Measurements from ENCODE around the gene RASSF10. TPM values are rescaled to one million over a fixed set of nuclear protein-coding genes. Genes with fewer than 3 reads are reported as not detected.

Gene RASSF10
- polyA plus RNA-seq, 1 donor from 2014 or later = not detected

- Histone ChIP-seq H4K20me1 (ENCODE audit: insufficient read depth) (no peaks in the 10 kb centered on the region), H3K27me3 (ENCODE audit: insufficient read depth, low read depth, low read length) (no peaks in the 10 kb centered on the region), H3K9ac (ENCODE audit: low read length) (no peak overlapping the region), H3K4me2 (ENCODE audit: low read length) (no peak overlapping the region), H3K36me3 (ENCODE audit: insufficient read depth, low read length) (no peaks in the 10 kb centered on the region), H2AFZ (ENCODE audit: low read depth, low read length) (no peak overlapping the region), H3K79me2 (replicated peaks; ENCODE audit: insufficient read depth, low read length) (no peaks in the 10 kb centered on the region), H3K4me3 (ENCODE audit: low read length) (no peak overlapping the region), H3K9me3 (ENCODE audit: low read length) (peaks cover 3% of the 10 kb centered on the region), H3K9me2 (ENCODE audit: insufficient read depth, low read length) (no peaks in the 10 kb centered on the region), H3K27ac (ENCODE audit: low read length) (no peak overlapping the region), H3F3A (ENCODE audit: insufficient read depth, low read length, poor library complexity, severe bottlenecking) (no peaks in the 10 kb centered on the region)
- no peak for TF ChIP-seq SMC3 (conservative IDR thresholded peaks at IDR 0.05; ENCODE audit: poor library complexity)
- no peak for TF ChIP-seq TAF1 (IDR thresholded peaks at IDR 0.05; ENCODE audit: low read depth)
- TF ChIP-seq EZH2 (IDR thresholded peaks at IDR 0.05; ENCODE audit: borderline replicate concordance, insufficient read depth, low read length, poor library complexity, severe bottlenecking) = no peak
- TF ChIP-seq EP300 (conservative IDR thresholded peaks at IDR 0.05; ENCODE audit: poor library complexity, severe bottlenecking) = no peak
- TF ChIP-seq REST (IDR thresholded peaks at IDR 0.05; ENCODE audit: borderline replicate concordance) = no peak
- TF ChIP-seq MXI1 (conservative IDR thresholded peaks at IDR 0.05; ENCODE audit: poor library complexity, severe bottlenecking) = no peak
- TF ChIP-seq RAD21 (conservative IDR thresholded peaks at IDR 0.05) = no peak
- TF ChIP-seq POLR2AphosphoS5 (IDR thresholded peaks at IDR 0.05) = no peak
Observed at GRCh38 chr11:13054278-13054677, 45.2 kb downstream of the RASSF10 start.

GRCh38 chr11:13055200-13055599 is 46.1 kb downstream of the RASSF10 start:
- Histone ChIP-seq H3F3A (ENCODE audit: insufficient read depth, low read length, poor library complexity, severe bottlenecking) (no peaks in the 10 kb centered on the region), H3K9me2 (ENCODE audit: insufficient read depth, low read length) (no peaks in the 10 kb centered on the region), H3K36me3 (ENCODE audit: insufficient read depth, low read length) (no peaks in the 10 kb centered on the region), H3K9ac (ENCODE audit: low read length) (no peak overlapping the region), H4K20me1 (ENCODE audit: insufficient read depth) (no peaks in the 10 kb centered on the region), H2AFZ (ENCODE audit: low read depth, low read length) (no peak overlapping the region), H3K4me3 (ENCODE audit: low read length) (no peak overlapping the region), H3K9me3 (ENCODE audit: low read length) (peaks cover 3% of the 10 kb centered on the region), H3K4me2 (ENCODE audit: low read length) (no peak overlapping the region), H3K79me2 (replicated peaks; ENCODE audit: insufficient read depth, low read length) (no peaks in the 10 kb centered on the region), H3K27ac (ENCODE audit: low read length) (no peak overlapping the region), H3K27me3 (ENCODE audit: insufficient read depth, low read depth, low read length) (no peaks in the 10 kb centered on the region)
- TF ChIP-seq REST (IDR thresholded peaks at IDR 0.05; ENCODE audit: borderline replicate concordance) (no peak), MXI1 (conservative IDR thresholded peaks at IDR 0.05; ENCODE audit: poor library complexity, severe bottlenecking) (no peak), SMC3 (conservative IDR thresholded peaks at IDR 0.05; ENCODE audit: poor library complexity) (no peak), POLR2AphosphoS5 (IDR thresholded peaks at IDR 0.05) (no peak), RAD21 (conservative IDR thresholded peaks at IDR 0.05) (no peak), EZH2 (IDR thresholded peaks at IDR 0.05; ENCODE audit: borderline replicate concordance, insufficient read depth, low read length, poor library complexity, severe bottlenecking) (no peak), TAF1 (IDR thresholded peaks at IDR 0.05; ENCODE audit: low read depth) (no peak), EP300 (conservative IDR thresholded peaks at IDR 0.05; ENCODE audit: poor library complexity, severe bottlenecking) (no peak), CTCF (IDR thresholded peaks at IDR 0.05; ENCODE audit: poor library complexity, severe bottlenecking) (no peak)

Measured in neural cell (in vitro differentiated cells).